HuH-7.5 (cell line): ENCODE measurements around the gene CCDC24.
A peak's percentile ranks its signal among the peaks of the same experiment; 100 is the strongest.

Experiments
- DNase-seq: peaks from one replicate; pipeline ENCODE4 v3.0.0; 2011; ENCODE audit warnings: low spot score

Gene CCDC24

DNA sequence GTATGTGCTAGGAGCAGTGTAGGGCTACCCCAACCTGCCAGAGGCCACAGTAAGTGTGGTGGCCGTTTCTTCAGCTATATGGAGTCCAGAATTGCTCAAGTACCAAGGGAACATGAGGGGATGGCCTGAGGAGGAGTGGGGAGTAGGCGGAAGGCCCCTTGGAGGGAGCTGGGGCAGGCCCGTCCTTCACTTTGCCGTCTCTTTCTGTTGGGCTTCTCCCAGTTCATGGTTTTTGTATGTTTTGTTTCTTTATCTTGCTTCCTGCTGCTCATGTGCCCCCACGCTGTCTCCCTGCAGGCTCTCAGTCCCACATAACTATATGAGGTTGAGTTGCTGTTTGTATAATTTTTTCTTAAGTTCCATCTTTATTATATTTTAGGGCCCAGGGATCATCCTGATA lies 27.5 kb upstream of the CCDC24 start:
- DNase-seq, result no peak

DNA sequence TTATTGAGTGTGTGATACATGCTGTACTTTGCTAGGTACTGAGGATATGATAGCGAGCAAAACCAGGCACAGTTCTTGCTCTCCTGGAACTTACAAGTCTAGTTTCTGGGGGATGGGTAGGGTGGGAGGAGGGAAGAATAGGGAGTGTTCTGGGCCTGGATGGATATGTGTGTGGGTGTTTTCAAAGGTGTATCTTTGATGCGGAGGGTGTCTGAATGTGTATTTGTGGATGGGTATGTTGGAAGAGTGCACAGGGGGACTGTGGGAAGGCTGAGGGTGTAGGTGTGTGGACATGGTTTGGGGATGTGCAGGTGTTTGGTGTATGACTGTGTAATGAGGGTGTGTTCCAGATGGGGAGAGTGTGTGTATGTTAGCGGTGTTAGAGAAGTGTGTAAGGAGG lies 26.1 kb upstream of the CCDC24 start:
- DNase-seq, result no peak

DNA sequence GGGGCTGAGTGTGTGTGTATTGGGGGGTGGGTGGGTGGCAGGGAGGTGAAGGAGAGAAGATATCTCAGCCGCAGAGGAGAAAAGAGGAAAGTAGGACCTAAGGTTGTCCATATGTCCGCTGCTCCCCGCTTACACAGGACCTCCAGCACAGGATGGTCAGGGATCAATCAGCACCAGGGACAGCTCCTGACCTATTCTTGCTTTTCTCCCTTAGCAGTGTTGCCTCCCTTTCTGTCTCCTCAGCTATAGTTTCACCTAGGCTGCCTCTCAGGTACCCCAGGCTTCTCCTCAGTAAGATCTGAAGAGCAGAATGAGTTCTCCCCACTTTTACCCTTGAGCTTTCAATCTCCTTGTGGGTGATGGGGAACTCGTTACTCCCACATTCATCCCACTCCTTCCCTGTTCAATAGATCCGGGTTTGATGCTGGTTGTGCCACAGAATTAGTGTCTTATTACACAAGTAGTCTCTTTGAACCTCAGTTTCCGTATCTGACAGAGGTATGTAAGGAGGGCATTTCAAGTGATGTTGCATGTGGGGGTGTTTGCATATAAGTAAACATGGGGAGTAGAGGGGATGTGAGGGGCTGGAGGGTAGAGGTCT lies 23.0 kb upstream of the CCDC24 start:
- no peak for DNase-seq

DNA sequence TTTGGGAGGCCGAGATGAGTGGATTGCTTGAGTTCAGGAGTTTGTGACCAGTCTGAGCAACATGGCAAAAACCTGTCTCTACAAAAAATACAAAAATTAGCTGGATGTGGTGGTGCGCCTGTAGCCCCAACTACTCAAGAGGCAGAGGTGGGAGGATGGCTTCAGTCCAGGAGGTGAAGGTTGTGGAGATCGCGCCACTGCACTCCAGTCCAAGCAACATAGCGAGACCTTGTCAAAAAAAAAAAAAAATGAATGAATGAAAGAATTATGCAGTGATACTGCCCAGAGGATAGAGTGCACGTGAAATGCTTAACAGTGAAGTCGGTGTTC lies 22.0 kb upstream of the CCDC24 start:
- DNase-seq, result no peak

DNA sequence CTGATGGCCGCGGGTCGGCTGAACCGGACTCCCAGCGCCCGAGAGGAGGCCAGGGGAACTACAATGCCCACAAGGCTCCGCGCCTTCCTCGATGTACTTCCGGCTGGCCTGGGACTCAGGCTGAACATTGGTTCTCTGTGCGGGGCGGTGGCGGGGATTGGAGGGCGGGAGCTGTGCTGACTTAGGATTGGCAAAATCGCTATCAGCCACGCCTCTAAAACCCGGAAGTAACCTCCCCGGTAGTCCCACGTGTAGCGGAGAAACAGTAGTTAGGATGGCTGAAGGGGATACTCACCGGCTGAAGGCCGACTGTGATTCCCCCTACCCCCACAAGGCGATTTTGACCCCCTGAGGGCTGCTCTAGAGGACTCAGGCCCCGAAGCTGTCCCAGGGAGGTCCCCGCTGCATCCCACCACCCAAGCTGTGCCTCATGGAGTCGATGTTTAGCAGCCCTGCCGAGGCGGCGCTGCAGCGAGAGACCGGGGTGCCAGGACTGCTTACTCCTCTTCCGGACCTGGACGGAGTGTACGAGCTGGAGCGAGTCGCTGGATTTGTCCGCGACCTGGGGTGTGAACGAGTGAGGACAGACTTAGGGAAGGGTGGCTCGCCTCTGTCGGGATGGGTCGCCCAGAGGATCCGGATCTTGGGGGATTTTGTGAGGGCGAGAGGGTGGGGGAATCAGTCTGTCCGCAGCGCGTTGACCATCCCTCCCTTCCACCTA lies 21.5 kb upstream of the CCDC24 start, which contains the start of gene DPH2:
Gene DPH2, plus strand, starts transcription at position 265 of the 721 bp plus-strand sequence. Its CDS starts 166 bp downstream, at position 431.
- DNase-seq, result peak; percentile 99

DNA sequence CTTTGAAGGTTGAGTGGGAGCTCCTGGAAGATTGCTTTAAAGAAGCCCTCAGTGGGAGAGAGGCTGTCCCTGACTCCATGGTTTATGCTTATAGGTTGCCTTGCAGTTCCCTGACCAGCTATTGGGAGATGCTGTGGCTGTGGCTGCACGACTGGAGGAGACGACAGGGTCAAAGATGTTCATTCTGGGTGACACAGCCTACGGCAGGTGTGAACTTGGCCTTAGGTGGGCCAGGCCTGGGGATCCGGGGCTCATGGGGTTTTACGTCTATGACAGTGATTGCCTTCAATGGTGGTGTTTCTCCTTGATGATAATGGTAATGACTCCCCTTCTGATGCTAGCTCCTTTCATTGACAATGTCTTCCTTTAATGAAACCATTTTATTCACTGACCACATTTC lies 20.9 kb upstream of the CCDC24 start:
- DNase-seq, result no peak

DNA sequence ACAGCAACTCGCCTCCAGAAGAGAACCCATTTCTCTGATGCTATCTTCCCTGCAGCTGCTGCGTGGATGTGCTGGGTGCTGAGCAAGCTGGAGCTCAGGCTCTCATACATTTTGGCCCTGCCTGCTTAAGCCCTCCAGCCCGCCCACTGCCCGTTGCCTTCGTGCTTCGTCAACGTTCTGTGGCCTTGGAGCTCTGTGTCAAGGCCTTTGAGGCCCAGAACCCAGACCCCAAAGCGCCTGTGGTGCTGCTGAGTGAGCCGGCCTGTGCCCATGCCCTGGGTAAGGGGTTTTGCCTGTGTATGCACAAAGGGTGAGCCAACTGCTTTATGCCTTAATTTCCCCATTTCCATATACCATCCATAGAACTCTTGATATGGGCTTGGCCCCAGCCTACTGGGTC lies 20.5 kb upstream of the CCDC24 start:
- no peak for DNase-seq

DNA sequence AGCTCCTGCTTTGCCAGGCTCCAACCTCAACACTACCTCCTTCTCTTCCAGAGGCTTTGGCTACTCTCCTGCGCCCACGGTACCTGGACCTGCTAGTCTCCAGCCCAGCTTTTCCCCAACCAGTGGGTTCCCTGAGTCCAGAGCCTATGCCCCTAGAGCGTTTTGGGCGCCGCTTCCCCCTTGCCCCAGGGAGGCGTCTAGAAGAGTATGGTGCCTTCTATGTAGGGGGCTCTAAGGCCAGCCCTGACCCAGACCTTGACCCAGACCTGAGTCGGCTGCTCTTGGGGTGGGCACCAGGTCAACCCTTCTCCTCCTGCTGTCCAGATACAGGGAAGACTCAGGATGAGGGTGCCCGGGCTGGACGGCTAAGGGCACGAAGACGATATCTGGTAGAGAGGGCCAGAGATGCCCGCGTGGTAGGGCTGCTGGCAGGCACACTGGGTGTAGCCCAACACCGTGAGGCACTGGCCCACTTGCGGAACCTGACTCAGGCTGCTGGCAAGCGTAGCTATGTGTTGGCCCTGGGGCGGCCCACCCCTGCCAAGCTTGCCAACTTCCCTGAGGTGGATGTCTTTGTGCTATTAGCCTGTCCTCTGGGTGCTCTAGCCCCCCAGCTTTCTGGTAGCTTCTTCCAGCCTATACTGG lies 19.9 kb upstream of the CCDC24 start:
- DNase-seq, result no peak

DNA sequence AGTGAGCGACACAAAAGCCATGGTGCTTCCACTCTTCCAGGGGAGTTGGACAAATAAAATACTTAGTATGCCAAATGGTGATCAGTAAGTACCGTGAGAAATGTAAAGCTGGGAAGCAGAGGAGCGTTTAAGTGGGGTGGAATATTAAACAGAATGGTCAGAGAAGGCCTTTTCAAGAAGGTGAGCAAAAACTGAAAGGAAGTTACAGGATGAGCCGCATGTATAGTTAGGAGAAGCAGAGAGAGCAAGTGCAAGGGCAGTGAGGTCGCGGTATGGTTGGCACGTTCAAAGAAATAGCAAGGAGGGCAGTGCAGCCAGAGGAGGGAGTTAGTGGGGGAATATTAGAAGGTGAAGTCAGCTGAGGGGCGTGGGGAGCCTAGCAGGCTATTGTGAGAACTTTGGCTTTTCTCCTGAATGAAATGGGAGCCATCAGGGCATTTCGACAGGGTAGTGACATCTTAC lies 17.4 kb upstream of the CCDC24 start:
- DNase-seq, result no peak

DNA sequence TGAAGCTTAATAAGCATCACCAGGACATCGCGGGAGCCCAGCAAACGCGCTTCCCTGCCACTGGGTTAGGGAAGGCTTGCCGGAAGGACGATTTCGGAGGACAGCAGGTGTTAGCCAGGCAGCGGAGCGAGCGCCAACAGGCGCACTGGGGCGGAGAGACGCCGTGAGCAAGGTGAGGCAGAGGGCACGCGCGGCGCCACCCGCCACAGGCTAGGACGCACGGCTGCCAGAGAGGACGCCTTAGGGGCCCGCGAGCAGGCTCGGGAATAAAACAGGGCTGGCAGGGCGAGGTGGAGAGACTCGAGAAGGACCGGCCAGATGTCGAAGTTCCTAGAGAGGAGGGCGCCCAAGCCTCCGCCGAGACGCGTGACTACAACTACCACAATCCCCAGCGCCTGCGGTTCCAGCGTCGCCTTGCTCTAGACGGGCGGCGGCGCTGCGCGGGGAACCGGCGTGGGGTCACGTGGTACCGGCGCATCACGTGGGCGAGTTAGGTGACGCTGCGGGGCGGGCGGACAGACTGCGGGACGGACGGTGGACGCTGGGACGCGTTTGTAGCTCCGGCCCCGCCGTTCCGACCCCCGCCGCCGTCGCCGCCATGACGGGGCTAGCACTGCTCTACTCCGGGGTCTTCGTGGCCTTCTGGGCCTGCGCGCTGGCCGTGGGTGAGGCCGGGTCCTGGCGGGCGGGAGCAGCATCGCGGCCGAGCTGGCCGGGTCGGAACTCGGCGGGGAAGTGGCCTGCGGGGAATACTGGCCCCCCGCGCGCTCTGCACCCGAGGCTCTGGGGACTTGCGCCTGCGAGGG lies 16.8 kb upstream of the CCDC24 start, which contains the start of gene ATP6V0B:
Gene ATP6V0B, plus strand, starts transcription at position 518 of the 806 bp plus-strand sequence. Its CDS starts 81 bp downstream, at position 599.
- DNase-seq, result peak; percentile 97

DNA sequence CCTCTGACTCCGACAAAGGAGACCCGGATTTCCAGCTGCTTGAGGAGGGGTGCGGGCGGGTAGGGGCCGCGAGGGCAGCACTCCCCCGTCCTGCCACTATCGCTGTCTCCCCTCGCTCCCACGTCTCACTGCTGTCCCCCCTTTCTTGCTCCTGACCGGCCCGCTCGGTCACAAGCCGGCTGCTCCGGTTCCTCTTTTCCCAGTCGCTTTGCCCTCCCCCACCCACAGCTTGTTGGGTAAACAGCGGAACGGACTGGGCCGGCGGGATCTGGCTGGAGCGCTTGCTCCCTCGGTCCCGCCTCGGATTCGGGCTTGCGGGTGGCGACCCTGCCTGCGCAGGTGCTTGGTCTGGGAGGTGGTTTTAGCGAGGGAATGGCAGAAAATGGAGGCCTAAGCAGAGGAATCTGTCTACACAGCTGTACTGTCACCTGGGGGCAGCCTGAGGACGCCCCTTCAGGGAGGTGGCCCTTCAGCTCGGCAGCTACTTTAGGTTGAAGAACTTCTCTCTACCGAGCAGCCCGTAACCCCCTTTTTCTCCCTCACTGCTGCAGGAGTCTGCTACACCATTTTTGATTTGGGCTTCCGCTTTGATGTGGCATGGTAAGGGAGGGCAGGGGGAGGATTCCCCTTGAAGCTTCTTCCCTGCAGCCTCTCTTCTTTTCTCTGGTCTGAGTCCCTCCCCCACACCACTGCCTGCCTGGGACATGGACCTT lies 16.0 kb upstream of the CCDC24 start:
- no peak for DNase-seq

DNA sequence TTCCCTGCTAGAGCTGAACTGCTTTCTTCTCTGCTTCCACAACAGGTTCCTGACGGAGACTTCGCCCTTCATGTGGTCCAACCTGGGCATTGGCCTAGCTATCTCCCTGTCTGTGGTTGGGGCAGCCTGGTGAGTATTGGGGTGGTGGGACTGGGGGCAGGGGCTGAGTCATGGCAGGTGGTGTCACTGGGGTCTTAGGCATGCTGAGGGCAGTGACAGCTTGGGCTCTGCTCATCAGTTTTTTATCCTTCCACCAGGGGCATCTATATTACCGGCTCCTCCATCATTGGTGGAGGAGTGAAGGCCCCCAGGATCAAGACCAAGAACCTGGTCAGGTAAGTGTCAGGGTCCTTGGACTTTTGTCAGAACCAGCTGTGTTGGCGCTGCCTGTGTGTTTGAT lies 15.4 kb upstream of the CCDC24 start:
- DNase-seq, result no peak

DNA sequence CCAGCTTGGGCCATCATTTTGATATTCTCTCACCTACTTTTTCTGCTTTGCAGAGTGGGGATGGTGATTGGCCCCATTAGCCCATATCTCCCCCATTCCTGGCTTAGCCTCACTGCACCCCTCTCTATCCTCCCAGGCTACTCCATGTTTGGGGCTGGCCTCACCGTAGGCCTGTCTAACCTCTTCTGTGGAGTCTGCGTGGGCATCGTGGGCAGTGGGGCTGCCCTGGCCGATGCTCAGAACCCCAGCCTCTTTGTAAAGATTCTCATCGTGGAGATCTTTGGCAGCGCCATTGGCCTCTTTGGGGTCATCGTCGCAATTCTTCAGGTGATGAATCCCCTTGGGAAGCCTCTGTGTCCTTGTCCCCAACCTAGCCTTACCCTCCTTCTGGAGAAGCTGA lies 14.5 kb upstream of the CCDC24 start:
- no peak for DNase-seq

DNA sequence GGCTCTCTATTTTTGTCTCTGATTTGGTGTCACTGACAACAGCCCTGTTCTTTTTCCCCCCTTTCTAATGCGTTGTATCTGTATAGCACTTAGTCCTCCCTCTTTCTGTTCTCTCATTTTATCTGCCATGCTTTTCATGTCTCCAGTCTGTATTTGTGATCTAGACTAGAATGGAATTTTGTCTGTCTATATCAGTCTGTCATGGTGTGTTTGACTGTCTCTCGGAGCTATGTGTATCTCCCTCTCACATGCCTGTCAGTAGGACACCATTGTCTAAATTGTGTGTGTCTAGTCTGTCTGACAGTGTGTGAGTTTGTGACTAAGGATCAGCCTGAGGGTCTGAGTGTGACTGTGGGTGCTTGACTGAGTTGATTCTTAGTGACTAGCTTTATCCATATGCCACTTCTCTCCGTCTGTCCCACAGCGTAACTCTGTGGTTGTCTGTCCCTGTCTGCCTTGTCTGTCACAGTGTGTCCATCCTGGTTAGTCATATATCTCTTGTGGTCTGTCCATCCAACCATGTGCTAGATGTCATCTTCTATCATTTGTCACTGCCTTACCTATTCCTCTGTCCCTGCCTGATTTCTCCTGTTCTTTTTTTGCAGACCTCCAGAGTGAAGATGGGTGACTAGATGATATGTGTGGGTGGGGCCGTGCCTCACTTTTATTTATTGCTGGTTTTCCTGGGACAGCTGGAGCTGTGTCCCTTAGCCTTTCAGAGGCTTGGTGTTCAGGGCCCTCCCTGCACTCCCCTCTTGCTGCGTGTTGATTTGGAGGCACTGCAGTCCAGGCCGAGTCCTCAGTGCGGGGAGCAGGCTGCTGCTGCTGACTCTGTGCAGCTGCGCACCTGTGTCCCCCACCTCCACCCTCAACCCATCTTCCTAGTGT lies 13.8 kb upstream of the CCDC24 start:
- no peak for DNase-seq

DNA sequence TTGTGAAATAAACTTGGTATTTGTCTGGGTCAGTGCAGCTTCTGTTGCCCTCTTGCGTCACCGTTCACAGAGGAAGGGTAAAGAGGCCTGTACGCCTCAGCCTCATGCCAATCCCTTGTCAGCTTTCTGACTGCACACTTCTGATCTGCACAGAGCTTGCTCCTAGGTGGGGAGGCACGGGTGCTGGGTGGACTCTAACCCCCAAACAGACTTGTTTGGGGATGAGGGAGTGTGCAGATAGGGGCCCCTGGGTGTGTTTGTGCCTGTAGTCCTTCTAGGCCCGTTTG lies 13.2 kb upstream of the CCDC24 start:
- no peak for DNase-seq

DNA sequence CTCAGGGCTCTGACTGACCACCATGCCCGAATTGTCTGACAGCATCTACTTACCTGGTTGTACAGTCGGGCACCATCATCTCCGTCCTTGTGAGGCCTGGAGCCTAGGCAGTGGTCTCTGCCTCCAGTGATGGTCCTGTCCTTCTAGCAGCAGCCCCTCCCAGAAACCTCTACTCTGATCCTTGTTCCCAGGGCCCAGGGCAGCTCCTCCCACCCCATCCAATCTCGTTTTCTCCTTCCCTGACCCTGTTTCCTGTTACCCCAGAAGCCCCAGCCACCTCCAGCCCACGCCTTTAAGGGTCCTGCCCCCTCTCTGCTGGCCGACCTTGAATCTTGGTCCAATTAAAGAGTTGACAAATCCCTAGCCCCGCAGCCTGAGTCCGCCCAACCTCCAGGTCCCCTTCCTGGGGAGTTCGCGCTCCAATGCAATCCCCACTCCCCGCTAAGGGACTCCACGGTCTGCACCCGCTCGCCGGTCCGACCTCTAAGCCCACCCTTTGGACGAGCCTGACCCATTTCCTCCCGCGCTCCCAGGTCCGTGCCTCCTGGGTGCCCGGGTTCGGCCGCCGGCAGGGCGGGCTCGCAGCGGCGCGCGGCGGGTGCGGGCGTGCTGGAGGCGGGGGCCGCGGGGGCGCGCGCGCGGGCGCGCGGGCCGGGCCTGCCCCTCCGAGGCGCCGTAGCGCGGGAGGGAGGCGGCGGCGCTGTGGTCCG lies 12.7 kb upstream of the CCDC24 start, which contains the start of gene B4GALT2:
Gene B4GALT2, plus strand, starts transcription at position 660 of the 710 bp plus-strand sequence. CDS start 1,951 bp downstream, outside the sequence.
- DNase-seq, result peak; percentile 90

DNA sequence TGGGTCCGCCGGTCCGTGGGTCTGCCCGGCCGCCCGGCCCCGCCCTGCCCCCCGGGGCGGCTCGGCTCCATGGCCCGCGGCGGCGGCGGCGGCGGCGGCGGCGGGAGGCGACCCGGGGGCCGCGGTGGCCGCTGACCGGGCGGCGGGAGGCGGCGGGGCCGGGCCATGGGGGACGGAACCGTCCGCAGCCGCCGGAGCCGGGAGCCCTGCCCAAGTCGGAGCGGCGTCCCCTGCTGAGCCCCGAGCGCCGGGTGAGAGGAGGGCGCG lies 12.2 kb upstream of the CCDC24 start:
- no peak for DNase-seq

DNA sequence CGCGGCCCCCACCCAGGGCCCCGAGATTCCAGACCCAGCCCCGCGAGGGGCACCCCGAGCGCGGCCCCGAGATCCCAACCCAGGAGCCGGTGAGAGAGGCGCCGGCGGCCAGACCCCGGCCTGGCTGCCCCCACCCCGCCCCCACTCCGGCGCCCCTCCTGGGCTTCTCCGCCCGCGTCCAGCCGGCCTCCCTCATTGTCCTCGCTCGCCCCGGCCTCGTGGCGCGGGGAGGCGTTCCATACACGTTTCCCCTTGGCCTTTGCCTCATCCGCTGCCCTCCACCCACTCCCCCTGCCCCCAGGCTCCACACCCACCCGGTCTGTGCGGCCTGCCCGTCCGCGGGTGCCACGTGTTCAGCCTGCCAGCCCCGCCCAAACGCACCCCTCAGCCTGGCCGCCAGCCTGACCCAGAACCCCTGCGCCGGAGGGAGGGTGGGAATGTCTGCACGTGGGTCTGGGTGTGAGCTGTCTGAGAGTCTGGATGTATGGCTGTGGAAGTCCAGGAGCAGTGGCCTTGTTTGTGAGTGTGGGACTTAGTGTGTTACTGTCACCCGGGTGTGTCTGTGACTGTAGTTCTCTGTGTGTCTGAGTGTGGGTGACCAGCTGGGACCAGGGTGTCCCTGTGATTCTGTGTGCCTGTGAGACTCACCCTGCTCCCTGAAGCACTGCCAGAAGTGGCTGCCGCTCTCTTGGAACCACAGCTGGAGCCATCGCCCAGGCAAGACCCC lies 11.7 kb upstream of the CCDC24 start:
- peak; percentile 86 for DNase-seq

DNA sequence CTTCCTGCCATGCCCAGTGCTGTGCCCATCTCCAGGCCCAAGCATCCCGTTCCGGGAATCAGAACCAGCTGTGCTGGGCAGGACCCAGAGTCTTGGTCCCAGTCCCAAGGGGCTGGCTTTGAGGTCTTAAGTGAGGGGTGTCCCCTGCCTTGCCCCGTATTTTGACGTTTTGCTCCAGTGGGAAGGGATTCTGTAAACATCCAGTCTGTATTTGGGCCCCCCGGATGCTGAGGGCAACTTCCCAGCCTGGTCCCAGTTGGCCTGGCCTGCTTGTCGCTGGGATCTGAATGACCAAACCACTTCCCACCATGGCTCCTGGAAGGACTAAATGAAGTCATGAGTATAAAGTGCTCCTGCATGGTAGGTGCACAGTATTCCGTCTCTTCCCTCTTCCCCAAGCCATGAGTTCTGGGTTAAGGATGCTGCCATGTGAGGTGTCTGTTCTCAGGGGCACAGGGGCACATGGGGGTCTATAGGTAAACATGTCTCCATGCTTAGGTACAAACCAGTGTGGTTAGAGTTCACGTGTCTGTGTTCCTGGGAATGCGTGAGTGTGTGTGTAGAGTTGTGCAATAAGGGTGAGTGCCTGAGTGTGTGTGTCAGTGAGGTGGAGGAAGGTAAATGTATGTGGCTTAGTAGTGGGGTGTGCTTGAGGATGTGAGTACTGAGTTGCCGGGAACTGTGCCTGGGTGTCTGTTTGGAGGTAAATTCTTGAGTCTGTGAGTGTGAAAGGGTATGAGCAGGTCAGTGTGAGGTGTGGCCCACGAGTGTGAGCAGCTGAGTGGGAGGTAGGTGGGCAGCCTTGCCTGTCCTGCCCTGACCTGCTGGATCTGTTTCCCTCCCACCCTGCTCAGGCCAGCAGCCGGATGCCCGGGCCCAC lies 10.9 kb upstream of the CCDC24 start:
- DNase-seq, result no peak
